Kidney tubule cell (primary cell): ENCODE results near the gene APOC4.
"Not testable (repeated sequence)": the region's sequence is repeated elsewhere in the genome, so short reads cannot be mapped to it uniquely, and the experiment has no call there.

ENCODE experiments used
- DNase-seq: peaks from one replicate; pipeline ENCODE4 v3.0.0-alpha.2; 2018; ENCODE audit warnings: low spot score

Gene APOC4

GRCh38 chr19:44958090-44958489 lies 16.1 kb downstream of the APOC4 start:
- no peak for DNase-seq

GRCh38 chr19:44959691-44960090 lies 17.7 kb downstream of the APOC4 start:
- no peak for DNase-seq

GRCh38 chr19:44960906-44961728 lies 19.1 kb downstream of the APOC4 start:
- DNase-seq: no peak

- no peak for DNase-seq
Measured at GRCh38 chr19:44961821-44962220, 19.8 kb downstream of the APOC4 start.

GRCh38 chr19:44968118-44968517 lies 26.1 kb downstream of the APOC4 start:
- DNase-seq: no peak

GRCh38 chr19:44968670-44969069 lies 26.6 kb downstream of the APOC4 start:
- DNase-seq: no peak

- no peak for DNase-seq
Measured at GRCh38 chr19:44969437-44969836, 27.4 kb downstream of the APOC4 start.

- not testable (repeated sequence) for DNase-seq
Measured at GRCh38 chr19:44971451-44971850, 29.4 kb downstream of the APOC4 start.

- DNase-seq: no peak
Measured at GRCh38 chr19:44972802-44973201, 30.8 kb downstream of the APOC4 start.

GRCh38 chr19:44973982-44974735 lies 32.1 kb downstream of the APOC4 start:
- DNase-seq: no peak

GRCh38 chr19:44974857-44975256 lies 32.8 kb downstream of the APOC4 start:
- DNase-seq: no peak

GRCh38 chr19:44975444-44975843 lies 33.4 kb downstream of the APOC4 start:
- DNase-seq: no peak

GRCh38 chr19:44984005-44984404 lies 42.0 kb downstream of the APOC4 start:
- no peak for DNase-seq

- no peak for DNase-seq
Measured at GRCh38 chr19:44985445-44985844, 43.4 kb downstream of the APOC4 start.

- DNase-seq: no peak
Measured at GRCh38 chr19:44986389-44986788, 44.4 kb downstream of the APOC4 start.

GRCh38 chr19:44987148-44987675 lies 45.2 kb downstream of the APOC4 start:
- DNase-seq: no peak

GRCh38 chr19:44988273-44988672 lies 46.2 kb downstream of the APOC4 start:
- DNase-seq: no peak

GRCh38 chr19:44988896-44989556 lies 47.0 kb downstream of the APOC4 start:
- peak; percentile 57 for DNase-seq

- DNase-seq: no peak
Measured at GRCh38 chr19:44990459-44990858, 48.4 kb downstream of the APOC4 start.

- DNase-seq: no peak
Measured at GRCh38 chr19:44990966-44991365, 48.9 kb downstream of the APOC4 start.

- no peak for DNase-seq
Measured at GRCh38 chr19:44992336-44993163, 50.5 kb downstream of the APOC4 start.

GRCh38 chr19:44993526-44993925 lies 51.5 kb downstream of the APOC4 start:
- no peak for DNase-seq
